ENCODE data around the gene OR4N2.
"Not testable (repeated sequence)": the region's sequence is repeated elsewhere in the genome, so short reads cannot be mapped to it uniquely, and the experiment has no call there.

Gene OR4N2

GRCh38 chr14:19803470-19803869 lies at the start of gene OR4N2:
Gene OR4N2 (plus strand): TSS chr14:19803770. CDS start chr14:19827449, 23,679 bp downstream.
- not testable (repeated sequence) for DNase-seq

- DNase-seq = no peak
Observed at GRCh38 chr14:19754172-19754571, 49.4 kb upstream of the OR4N2 start.

- DNase-seq = not testable (repeated sequence)
Observed at GRCh38 chr14:19771491-19771890, 32.1 kb upstream of the OR4N2 start.

- no peak for DNase-seq
Observed at GRCh38 chr14:19771895-19772430, 31.6 kb upstream of the OR4N2 start.

- DNase-seq = not testable (repeated sequence)
Observed at GRCh38 chr14:19772454-19772853, 31.1 kb upstream of the OR4N2 start.

- not testable (repeated sequence) for DNase-seq
Observed at GRCh38 chr14:19773204-19773603, 30.4 kb upstream of the OR4N2 start, which contains the start of gene OR4M1. Gene OR4M1 (plus strand): TSS chr14:19773504. CDS start chr14:19780323, 6,819 bp downstream.

- DNase-seq = no peak
Observed at GRCh38 chr14:19775587-19775986, 28.0 kb upstream of the OR4N2 start.

- not testable (repeated sequence) for DNase-seq
Observed at GRCh38 chr14:19785848-19786247, 17.7 kb upstream of the OR4N2 start.

- not testable (repeated sequence) for DNase-seq
Observed at GRCh38 chr14:19787318-19787717, 16.3 kb upstream of the OR4N2 start.

GRCh38 chr14:19788150-19788549 lies 15.4 kb upstream of the OR4N2 start:
- DNase-seq = not testable (repeated sequence)

GRCh38 chr14:19796520-19797108 lies 7.0 kb upstream of the OR4N2 start:
- DNase-seq = not testable (repeated sequence)

- no peak for DNase-seq
Observed at GRCh38 chr14:19799880-19800279, 3.7 kb upstream of the OR4N2 start.

GRCh38 chr14:19800282-19801117 lies 3.1 kb upstream of the OR4N2 start:
- no peak for DNase-seq

- DNase-seq = no peak
Observed at GRCh38 chr14:19801118-19801464, 2.5 kb upstream of the OR4N2 start.

GRCh38 chr14:19813171-19813920 lies 9.8 kb downstream of the OR4N2 start:
- not testable (repeated sequence) for DNase-seq

- DNase-seq = not testable (repeated sequence)
Observed at GRCh38 chr14:19819879-19820278, 16.3 kb downstream of the OR4N2 start.

GRCh38 chr14:19821016-19821415 lies 17.4 kb downstream of the OR4N2 start:
- not testable (repeated sequence) for DNase-seq

- no peak for DNase-seq
Observed at GRCh38 chr14:19823178-19823577, 19.6 kb downstream of the OR4N2 start.

GRCh38 chr14:19823765-19824164 lies 20.2 kb downstream of the OR4N2 start:
- DNase-seq = no peak

- DNase-seq = not testable (repeated sequence)
Observed at GRCh38 chr14:19827626-19828244, 24.2 kb downstream of the OR4N2 start.

GRCh38 chr14:19828314-19828713 lies 24.7 kb downstream of the OR4N2 start:
- DNase-seq = no peak

GRCh38 chr14:19834203-19834848 lies 30.8 kb downstream of the OR4N2 start:
- not testable (repeated sequence) for DNase-seq

All from NCI-H2029 treated with DMSO at 0.1 percent for 48 hours (cell line).